GM21515 (cell line): ENCODE data around the gene KLHDC8A.
"Not testable (repeated sequence)": the region's sequence is repeated elsewhere in the genome, so short reads cannot be mapped to it uniquely, and the experiment has no call there.

Experiments used
- ATAC-seq: cut with Tn5 transposase; IDR thresholded peaks from one replicate; pipeline ENCODE4 v1.9.1; 2021; ENCODE audit not compliant: unreplicated experiment

KLHDC8A gene, protein sequence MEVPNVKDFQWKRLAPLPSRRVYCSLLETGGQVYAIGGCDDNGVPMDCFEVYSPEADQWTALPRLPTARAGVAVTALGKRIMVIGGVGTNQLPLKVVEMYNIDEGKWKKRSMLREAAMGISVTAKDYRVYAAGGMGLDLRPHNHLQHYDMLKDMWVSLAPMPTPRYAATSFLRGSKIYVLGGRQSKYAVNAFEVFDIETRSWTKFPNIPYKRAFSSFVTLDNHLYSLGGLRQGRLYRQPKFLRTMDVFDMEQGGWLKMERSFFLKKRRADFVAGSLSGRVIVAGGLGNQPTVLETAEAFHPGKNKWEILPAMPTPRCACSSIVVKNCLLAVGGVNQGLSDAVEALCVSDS

DNA sequence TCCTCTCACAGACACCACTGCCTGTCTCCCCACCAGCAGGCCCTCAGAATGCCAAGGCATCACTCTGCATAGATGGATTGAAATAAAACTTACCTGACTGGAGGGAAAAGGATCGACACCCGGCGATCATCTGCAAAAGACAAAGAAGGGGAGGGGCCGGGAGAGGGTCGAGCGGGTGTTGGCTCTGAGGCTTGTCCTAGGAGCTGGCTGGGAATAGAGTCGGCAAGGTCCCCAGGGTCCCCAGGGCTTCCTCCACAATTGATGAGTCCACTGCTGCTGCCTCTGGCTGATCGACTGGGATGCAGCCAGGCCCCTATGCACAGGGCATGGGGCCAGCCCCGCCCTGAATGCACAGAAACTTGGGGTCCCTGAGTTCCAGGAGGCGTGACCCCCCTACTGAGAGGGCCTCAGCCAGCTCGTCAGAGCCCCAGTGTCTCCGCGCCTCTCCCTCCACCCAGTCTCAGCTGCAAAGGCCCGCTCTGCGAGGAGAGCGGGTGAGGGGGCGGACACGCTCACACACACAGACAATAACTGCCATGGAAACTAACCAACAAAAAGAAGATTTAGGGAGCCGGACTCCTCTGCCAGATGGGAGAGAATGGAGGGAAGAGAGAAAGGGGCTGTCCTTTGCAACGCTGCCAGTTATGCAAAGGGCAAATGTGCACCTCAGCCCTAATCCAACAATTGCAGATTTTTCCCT lies at the start of gene KLHDC8A:
Gene KLHDC8A (minus strand): TSS at position 483 of the 700 bp plus-strand sequence. CDS start 13,318 bp downstream, outside the sequence.
- no peak for ATAC-seq

DNA sequence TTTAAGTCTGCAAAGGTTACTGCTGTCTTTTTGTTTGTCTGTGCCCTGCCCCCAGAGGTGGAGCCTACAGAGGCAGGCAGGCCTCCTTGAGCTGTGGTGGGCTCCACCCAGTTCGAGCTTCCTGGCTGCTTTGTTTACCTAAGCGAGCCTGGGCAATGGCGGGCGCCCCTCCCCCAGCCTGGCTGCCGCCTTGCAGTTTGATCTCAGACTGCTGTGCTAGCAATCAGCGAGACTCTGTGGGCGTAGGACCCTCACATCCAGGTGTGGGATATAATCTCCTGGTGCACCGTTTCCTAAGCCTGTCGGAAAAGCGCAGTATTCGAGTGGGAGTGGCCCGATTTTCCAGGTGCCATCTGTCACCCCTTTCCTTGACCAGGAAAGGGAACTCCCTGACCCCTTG lies 49.5 kb upstream of the KLHDC8A start:
- ATAC-seq: not testable (repeated sequence)

DNA sequence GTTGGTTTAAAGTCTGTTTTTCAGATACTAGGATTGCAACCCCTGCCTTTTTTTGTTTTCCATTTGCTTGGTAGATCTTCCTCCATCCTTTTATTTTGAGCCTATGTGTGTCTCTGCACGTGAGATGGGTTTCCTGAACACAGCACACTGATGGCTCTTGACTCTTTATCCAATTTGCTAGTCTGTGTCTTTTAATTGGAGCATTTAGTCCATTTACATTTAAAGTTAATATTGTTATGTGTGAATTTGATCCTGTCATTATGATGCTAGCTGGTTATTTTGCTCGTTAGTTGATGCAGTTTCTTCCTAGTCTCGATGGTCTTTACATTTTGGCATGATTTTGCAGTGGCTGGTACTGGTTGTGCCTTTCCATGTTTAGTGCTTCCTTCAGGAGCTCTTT lies 47.8 kb upstream of the KLHDC8A start:
- ATAC-seq: not testable (repeated sequence)

DNA sequence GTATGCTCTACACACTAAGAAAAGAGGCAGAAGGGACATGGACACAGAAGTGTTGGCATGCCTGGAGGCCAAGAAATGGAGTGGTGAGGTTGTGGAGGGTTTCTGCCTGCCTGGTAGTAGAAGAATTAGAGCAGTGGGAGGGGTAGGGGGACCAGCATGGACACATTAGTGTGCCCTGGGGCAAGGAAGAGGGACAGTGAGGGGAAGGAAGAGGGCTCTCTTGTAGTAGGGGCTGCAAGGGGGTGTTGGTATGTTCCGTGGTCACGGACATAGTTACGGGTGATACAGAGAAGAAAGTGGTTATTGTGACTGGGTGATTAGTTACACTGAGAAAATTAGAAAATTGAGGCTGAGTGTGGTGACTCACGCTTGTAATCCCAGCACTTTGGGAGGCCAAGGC lies 41.9 kb upstream of the KLHDC8A start:
- ATAC-seq: no peak

DNA sequence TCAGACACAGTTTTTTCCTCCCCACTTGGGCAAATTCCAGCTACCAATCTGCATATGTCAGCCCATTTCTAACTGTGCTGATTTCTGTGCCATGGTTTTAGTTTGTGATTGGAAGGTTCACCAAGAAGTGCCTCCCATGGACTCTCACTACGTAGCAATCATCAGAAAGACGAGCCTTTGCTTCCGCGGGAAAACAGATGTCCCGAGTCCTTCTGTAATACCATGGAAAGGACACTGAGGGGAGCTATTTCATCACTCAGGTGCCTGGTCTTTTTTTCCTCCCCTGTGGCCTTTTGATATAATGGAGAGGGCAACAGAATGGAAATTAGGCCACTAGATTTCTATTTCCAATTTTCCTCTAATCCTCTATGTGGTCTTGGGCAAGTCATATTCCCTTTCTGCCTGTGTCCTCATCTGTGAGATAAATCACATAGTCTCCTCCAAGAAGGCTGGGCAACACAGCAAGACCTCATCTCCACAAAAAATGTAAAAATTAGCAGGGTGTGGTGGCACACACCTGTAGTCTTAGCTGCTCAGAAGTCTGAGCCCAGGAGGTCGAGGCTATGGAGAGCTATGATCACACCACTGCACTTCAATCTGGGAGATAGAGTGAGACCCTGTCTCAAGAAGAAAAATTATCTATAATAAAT lies 40.4 kb upstream of the KLHDC8A start:
- ATAC-seq: no peak

DNA sequence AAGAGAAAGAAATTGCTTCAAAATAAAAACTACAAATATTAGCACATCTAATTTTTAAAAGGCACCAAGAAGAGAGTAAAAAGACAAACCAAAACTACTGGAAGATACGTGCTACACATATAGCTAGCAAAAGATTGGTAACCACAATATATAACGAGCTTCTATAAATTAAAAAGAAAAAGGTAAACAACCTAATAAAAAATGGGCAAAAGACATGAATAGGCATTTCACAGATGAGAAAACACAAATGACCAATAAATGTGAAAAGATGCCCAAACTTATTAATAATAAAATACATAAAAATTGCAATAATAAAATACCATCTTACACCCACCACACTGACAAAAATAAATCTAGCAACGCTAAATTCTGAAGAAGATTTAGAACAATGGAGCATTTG lies 38.9 kb upstream of the KLHDC8A start:
- ATAC-seq: no peak

DNA sequence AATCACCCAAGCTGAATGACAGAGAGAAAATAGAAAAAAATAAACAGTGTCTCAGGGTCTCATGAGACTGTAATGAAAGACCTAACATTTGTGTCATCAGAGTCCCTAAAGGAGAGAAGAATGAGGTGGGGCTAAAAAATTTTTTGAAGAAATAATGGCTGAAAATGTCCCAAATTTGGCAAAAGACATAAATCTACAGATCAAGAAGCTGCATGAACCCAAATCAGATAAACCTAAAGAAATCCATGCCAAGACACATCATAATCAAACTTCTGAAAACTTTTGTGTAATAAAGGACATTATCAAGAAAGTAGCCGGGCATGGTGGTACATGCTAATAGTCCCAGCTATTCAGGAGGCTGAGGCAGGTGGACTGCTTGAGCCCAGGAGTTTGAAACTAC lies 35.9 kb upstream of the KLHDC8A start:
- ATAC-seq: no peak

DNA sequence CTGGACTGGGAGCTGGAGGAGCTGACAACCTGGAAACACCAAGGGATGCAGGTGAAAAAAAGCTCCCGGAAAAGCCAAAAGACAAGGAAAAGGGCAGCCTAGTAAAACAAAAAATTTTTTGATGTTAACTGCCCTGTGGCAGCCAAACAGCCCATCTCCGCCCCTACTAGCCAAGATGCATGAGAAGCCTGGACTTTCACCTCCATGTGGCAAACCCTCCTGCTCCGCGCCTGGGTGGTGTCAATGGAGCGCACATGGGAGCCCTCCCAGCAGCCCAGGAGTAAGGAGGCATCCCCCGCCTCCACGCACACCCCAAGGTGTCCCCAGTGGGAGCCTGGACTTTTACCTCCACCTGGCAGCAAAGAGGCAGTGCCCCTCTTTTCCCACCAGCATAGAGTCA lies 34.7 kb upstream of the KLHDC8A start:
- no peak for ATAC-seq

DNA sequence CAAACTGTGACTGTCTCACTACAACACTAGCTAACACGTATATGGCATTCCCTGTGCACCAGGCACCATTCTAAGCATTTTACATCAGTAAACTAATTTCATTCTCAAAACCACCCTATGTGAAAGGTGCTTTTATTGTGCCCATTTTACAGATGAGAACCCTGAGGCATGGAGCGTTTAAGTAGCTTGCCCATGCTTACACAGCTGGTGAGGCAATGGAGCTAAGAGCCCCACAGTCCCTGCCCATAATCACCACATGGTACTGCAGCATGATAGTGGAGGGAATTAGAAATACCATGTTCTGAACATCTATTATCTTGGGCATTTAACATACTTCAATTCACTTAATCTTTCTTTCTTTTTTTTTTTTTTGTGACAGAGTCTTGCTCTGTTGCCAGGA lies 31.1 kb upstream of the KLHDC8A start:
- ATAC-seq: no peak

DNA sequence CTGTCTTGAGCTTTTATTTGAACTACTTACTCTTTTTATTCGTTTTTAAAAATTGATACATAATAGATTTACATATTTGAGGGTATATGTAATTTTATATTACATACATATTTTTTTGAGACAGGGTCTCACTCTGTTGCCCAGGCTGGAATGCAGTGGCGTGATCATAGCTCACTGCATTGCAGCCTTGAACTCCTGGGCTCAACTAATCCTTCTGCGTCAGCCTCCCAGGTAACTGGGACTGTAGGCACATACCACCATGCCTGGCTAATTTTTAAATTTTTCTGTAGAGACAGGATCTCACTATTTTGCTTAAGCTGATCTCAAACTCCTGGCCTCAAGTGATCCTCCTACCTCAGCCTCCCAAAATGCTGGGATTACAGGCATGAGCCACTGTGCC lies 26.3 kb upstream of the KLHDC8A start:
- not testable (repeated sequence) for ATAC-seq

DNA sequence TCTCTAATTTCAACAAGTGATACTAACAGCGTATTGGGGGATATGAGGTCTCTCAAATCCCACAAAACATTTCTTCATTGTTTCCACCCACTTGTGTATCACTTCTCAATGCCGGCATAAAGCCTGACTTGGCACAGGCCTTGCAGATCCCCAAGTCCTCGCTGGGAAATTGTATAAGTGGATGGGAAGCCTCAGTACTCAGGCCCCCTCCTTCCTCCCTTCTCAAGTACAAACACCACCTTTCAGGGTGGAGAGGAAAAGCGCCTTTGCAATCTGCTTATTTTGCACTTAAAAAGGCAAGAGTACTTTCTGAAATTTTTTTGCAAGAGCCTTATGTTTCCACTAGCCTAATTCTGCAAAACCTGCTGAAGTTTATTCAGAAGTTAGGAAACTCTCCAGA lies 25.8 kb upstream of the KLHDC8A start:
- ATAC-seq: no peak

DNA sequence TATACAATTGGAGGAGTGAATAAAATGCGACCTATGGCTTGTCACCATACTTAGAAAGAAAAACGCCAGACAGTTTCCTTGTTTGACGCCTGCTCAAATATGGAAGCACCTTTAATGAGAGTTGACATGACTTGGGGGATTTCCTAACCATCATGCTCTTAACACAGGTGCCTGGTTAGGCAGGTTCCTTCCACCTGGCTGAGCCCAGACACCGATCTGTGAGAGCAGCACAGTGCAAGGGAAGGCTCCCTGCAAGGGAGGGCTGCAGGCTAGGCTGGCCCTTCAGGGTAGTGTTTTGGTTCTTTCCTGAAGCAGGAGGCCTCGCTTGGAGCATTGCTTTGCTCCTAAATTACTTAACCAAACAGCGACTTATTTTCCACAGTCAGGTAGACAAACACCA lies 24.6 kb upstream of the KLHDC8A start:
- no peak for ATAC-seq

DNA sequence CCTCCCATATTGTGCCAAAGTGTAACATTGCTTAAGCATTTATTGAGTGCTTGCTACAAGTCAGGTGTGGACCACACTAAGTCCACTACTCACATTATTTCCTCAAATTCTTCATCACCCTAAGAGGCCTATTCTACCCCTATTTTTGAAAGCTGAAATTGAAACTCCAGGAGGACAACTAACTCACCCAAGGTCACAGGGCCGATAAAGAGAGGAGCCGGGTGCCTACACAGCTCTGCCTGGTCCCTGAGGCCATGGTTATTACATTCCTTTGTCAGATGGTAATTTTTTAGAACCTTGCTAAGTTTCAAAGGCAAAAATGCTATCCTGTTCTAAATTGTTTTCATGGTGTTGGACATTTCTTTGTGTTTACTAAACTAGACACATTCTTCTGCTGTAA lies 24.2 kb upstream of the KLHDC8A start:
- no peak for ATAC-seq

DNA sequence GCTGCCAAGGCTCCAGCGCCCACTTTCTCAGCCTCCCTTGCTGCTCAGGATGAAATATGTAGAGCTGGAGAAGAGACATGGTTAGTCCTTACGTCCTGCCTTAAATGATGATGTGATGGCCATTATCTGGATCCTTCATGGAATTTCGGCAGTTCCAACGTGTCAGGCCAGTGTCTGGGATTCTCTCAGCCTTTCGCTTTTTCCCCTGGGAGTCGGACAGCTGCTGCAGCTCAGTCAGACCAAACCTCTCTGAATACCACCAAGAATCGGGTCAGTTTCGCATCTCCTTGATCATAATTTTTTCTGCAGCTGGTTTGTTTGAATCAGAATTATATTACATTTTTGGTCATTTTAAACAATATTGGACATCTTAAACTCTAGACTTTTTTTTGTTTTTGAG lies 22.3 kb upstream of the KLHDC8A start:
- no peak for ATAC-seq

DNA sequence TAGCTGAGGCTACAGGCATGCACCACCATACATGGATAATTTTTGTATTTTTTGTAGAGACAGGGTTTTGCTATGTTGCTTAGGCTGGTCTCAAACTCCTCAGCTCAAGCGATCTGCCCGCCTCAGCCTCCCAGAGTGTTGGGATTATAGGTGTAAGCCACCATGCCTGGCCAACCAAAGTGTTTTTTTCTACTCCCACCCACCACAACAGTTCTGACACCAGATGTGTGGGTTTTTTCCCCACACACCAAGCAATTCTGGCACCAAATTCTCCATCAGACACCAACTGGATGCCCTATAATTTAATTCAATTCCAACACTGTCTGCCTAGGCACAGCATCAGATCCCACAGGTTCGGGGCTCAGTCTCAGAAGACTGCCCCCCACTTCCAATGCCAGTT lies 20.6 kb upstream of the KLHDC8A start:
- ATAC-seq: no peak

DNA sequence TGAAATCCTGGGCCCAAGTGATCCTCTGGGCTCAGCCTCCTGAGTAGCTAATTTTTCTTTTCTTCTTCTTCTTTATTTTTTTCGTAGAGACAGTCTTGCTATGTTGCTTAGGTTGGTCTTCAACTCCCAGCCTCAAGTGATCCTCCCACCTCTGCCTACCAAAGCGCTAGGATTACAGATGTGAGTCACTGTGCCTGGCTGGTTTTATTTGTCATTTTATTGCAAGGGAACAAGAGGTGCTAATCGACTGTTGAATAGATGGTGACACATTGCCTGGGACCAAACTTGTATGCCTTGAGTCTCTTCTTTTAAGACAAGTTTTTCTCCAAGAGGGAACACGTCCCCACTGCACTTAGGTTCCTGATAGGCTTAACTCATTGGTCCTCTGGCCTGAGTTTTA lies 20.0 kb upstream of the KLHDC8A start:
- ATAC-seq: no peak

DNA sequence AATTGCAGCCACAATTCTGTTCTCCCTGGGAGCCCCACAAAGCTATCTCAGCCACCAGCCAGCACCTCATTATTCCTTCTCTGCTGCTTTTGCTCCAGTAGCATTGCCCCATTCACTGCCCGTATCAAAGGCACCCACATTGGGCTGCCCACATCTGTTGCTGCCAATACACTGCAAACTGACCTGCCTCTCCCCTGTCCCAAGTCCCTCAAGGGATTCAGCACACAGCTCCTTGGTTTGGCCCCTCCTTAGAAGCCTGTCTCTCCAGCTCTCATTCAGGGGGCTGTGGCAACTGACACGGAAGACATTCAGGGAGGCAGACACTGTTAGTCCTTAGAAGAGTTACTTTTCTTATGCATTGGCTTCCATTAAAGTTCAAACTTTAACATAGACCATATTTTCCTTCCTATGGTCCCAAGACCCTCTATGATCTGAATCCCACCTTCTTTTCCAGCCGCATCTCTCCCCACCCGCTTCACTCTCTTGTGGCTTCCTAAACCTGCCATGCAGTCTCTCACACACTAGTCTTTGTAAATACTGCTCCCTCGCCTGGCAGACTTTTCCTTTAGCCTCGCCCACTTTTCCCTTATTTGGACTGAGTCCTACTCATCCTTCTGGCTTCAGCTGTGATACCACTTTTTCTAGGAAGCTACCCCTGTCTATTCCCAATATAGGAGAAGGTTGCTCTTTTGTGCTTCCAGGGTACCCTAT lies 19.3 kb upstream of the KLHDC8A start:
- no peak for ATAC-seq

DNA sequence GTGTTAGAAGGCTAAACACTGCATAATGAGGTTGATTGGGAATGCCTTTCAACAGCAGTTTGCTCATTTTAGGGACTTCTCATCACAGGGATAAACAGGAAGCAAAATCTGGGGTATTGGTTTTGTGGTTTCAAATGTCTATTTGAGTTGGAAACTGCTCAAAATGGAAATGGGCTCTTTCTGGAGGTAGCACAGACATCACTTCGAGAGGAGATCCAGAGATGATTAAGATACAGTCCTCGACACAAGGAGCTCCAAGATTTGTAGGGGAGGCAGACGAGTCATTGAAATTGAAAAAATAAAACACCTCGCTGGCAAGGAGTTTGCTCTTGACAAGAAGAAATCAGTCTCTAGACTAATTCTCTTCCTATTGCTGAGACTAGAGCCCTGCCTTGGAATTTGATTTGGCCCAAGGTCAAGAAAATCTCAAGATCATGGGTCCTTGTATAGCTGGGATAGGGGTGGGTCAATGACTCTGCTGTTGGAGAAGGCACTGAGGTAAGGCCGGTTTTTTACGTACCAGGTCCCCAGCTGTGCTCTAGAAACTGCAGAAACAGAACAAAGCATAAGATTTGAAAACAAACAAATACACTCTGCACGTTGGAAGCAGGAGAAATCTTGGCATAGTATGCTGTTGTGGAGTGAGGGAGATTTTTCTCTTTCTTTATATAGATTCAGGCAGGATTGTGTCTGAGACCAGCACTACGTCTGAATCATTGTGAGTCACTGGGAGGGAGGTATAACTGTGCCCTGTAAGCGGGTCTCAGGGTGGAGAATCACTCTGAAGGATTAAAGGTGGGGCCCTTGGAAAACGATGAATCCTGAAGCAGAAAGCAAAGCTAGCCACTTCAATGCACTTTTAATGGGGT lies 17.7 kb upstream of the KLHDC8A start:
- no peak for ATAC-seq

DNA sequence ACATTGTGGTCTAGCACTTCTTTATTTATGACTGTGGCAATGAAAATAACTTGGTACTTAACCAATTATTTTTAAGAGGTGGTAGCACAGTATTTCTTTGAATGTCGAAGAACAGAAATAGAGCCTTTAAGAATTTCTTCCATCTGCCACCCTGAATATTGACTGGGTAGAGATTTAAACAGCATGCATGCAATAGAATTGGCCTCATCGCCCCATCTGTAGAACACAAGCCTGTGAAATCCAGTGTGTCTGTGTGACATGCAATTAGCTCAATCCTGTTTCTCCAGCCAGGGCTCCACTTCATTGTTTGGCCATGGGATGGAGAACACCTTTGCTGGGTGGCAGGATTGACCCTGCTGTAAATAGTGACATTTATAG lies 17.1 kb upstream of the KLHDC8A start:
- no peak for ATAC-seq

DNA sequence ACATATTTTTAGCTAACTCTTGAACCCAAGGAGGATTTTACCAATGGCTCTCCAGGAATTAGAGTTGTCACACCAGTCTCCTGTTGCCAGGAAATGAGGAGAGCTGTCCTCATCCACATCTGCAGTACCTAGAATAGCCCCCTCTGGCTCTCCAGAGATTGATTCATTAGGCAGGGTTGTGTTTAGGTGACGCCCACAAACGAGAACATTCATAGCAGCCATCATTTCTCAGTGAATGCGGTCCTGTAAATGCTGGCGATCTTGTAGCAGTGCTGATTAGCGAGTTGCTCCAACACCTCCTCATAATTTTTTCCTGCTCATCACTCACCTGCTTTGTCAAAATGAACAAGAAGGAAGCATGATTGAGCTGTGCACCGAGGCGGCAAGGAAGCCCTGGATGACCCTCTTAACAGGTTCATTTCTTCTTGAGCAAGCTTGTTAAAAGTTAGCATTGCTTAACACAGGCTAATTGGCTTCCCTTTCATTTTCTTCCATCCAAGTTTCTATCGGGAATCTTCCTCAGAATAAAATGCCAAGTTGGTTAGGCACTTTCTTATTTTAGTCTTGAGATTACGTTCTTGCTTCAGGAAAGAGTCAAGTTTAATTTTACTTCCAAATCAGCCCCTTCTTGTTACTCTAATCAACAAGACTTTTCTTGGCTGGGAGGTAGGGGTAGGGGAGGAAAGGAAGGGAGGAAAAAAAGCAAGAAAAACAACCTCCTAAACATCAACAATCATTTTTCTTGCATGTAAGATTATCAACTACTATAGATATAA lies 16.5 kb upstream of the KLHDC8A start:
- ATAC-seq: no peak
